SK-N-SH (cell line): ENCODE data around the gene HIPK2. TPM values are rescaled to one million over a fixed set of nuclear protein-coding genes. Genes with fewer than 3 reads are reported as not detected.
A peak's percentile ranks its signal among the peaks of the same experiment; 100 is the strongest.

Experiments
- CTCF ChIA-PET: fragments of 300-600, 350-600 bp; formaldehyde crosslinking; extraction: SDS; loops from one replicate; lab custom pipeline; 2021; lab: Yijun Ruan, JAX
- POLR2A ChIA-PET: fragments of 350-600 bp; sonication (Branson Sonifier 250); formaldehyde crosslinking; extraction: SDS; loops from one replicate; lab custom pipeline; 2020; ENCODE audit warnings: antibody characterized with exemption, inconsistent platforms; lab: Yijun Ruan, JAX
- DNase-seq: peaks from one replicate; pipeline ENCODE4 v3.0.0; 2012
- H2AFZ ChIP-seq: fragments of 200-600 bp; sonication (generic); 2 replicates; pipeline ENCODE4 v1.8.1; 2016; ENCODE audit warnings: antibody characterized with exemption, mild to moderate bottlenecking, low read depth
- H3F3A ChIP-seq: fragments of 200-600 bp; sonication (generic); replicated peaks from 2 replicates; pipeline ENCODE3; 2016; ENCODE audit warnings: antibody characterized with exemption, mild to moderate bottlenecking; ENCODE audit not compliant: insufficient read depth
- H3K27ac ChIP-seq, 2 experiments: fragments of 200-500 bp in 1 of 2; fragments of 200-600 bp in 1 of 2; sonication (Bioruptor generic) in 1 of 2; sonication (generic), shearing (Covaris generic) in 1 of 2; 2 replicates each; pipeline versions ENCODE4 v1.5.1 to v1.6.1; 2014 to 2016; ENCODE audit warnings: low read depth in 2 of 2, inconsistent platforms in 1 of 2, low read length in 1 of 2, mild to moderate bottlenecking in 1 of 2, mixed read lengths in 1 of 2
- H3K27me3 ChIP-seq: fragments of 200-600 bp; sonication (generic), shearing (Covaris generic); 2 replicates; pipeline ENCODE4 v1.6.1; 2016; ENCODE audit warnings: mixed run types; ENCODE audit not compliant: insufficient read depth
- H3K36me3 ChIP-seq, 2 experiments: fragments of 200-500 bp in 1 of 2; fragments of 200-600 bp in 1 of 2; sonication (Bioruptor generic) in 1 of 2; sonication (generic) in 1 of 2; replicated peaks in 1 of 2; 2 replicates each; pipeline versions ENCODE3 to v1.5.1; 2014 to 2016; ENCODE audit warnings: low read length in 1 of 2, mild to moderate bottlenecking in 1 of 2; ENCODE audit not compliant: insufficient read depth in 2 of 2, control insufficient read depth in 1 of 2
- H3K4me1 ChIP-seq, 2 experiments: fragments of 200-500 bp in 1 of 2; fragments of 200-600 bp in 1 of 2; sonication (Bioruptor generic) in 1 of 2; sonication (generic), shearing (Covaris generic) in 1 of 2; 2 replicates each; pipeline versions ENCODE4 v1.5.1 to v1.6.1; 2014 to 2016; ENCODE audit warnings: low read depth in 1 of 2, low read length in 1 of 2, mixed run types in 1 of 2; ENCODE audit not compliant: insufficient read depth in 2 of 2, control insufficient read depth in 1 of 2
- H3K4me2 ChIP-seq: fragments of 200-600 bp; sonication (generic), shearing (Covaris generic); 2 replicates; pipeline ENCODE4 v1.6.1; 2017; ENCODE audit warnings: mixed run types
- H3K4me3 ChIP-seq, 2 experiments: fragments of 200-500 bp in 1 of 2; fragments of 200-600 bp in 1 of 2; sonication (Bioruptor generic) in 1 of 2; sonication (generic), shearing (Covaris generic) in 1 of 2; 2 replicates each; pipeline versions ENCODE4 v1.5.1 to v1.8.1; 2014 to 2016; ENCODE audit warnings: low read depth in 2 of 2, inconsistent platforms in 1 of 2, low read length in 1 of 2, mild to moderate bottlenecking in 1 of 2, mixed read lengths in 1 of 2, moderate library complexity in 1 of 2
- H3K79me2 ChIP-seq: fragments of 200-600 bp; sonication (generic); 2 replicates; pipeline ENCODE4 v1.8.1; 2017; ENCODE audit warnings: mild to moderate bottlenecking; ENCODE audit not compliant: insufficient read depth
- H3K9ac ChIP-seq: fragments of 200-600 bp; sonication (generic); 2 replicates; pipeline ENCODE4 v1.6.1; 2017; ENCODE audit warnings: mixed run types
- H3K9me2 ChIP-seq: fragments of 200-600 bp; sonication (generic); 2 replicates; pipeline ENCODE4 v1.6.1; 2017; ENCODE audit warnings: mixed run types
- H3K9me3 ChIP-seq: fragments of 200-600 bp; sonication (generic); 2 replicates; pipeline ENCODE4 v1.6.1; 2017; ENCODE audit warnings: mixed run types, mild to moderate bottlenecking, moderate library complexity
- H4K20me1 ChIP-seq: fragments of 200-600 bp; sonication (generic); 2 replicates; pipeline ENCODE4 v1.6.1; 2017; ENCODE audit warnings: mild to moderate bottlenecking, mixed run types; ENCODE audit not compliant: insufficient read depth
- CHD2 ChIP-seq: fragments of 150-350 bp; IDR thresholded peaks from 2 replicates; pipeline ENCODE4 v1.6.1; 2018; ENCODE audit warnings: low read length; ENCODE audit not compliant: partially characterized antibody
- ELF1 ChIP-seq: IDR thresholded peaks from 2 replicates; pipeline ENCODE4 v1.4.0; 2012
- EP300 ChIP-seq, 2 experiments: IDR thresholded peaks; 2 replicates each; pipeline versions ENCODE4 v1.4.0 to v1.6.1; 2012; ENCODE audit warnings: borderline replicate concordance in 1 of 2, low read depth in 1 of 2, low read length in 1 of 2
- FOXJ3 ChIP-seq: sonication (generic); formaldehyde crosslinking; IDR thresholded peaks from 2 replicates; pipeline ENCODE4 v1.5.1; 2020; ENCODE audit warnings: mild to moderate bottlenecking, missing genetic modification reagents
- FOXM1 ChIP-seq: IDR thresholded peaks from 2 replicates; pipeline ENCODE4 v1.4.0; 2012; ENCODE audit warnings: low read depth, mild to moderate bottlenecking
- GABPA ChIP-seq: IDR thresholded peaks from 2 replicates; pipeline ENCODE4 v1.4.0; 2012; ENCODE audit warnings: low read depth, mild to moderate bottlenecking
- GATA2 ChIP-seq: sonication (generic); formaldehyde crosslinking; IDR thresholded peaks from 2 replicates; pipeline ENCODE4 v1.5.0; 2020; ENCODE audit warnings: mild to moderate bottlenecking, missing genetic modification reagents
- JUND ChIP-seq: IDR thresholded peaks from 2 replicates; pipeline ENCODE4 v1.4.0; 2012
- MEF2A ChIP-seq: IDR thresholded peaks from 2 replicates; pipeline ENCODE4 v1.4.0; 2012; ENCODE audit warnings: low read depth, borderline replicate concordance
- MXI1 ChIP-seq: IDR thresholded peaks from 2 replicates; pipeline ENCODE4 v1.6.1; 2012; ENCODE audit warnings: mild to moderate bottlenecking, low read depth, low read length, improper control_type of control experiment
- NFIC ChIP-seq: IDR thresholded peaks from 2 replicates; pipeline ENCODE4 v1.4.0; 2012; ENCODE audit warnings: borderline replicate concordance
- POLR2AphosphoS5 ChIP-seq: IDR thresholded peaks from 2 replicates; pipeline ENCODE4 v1.6.1; 2012; ENCODE audit warnings: low read depth, low read length
- RCOR1 ChIP-seq: fragments of 150-350 bp; IDR thresholded peaks from 2 replicates; pipeline ENCODE4 v1.6.1; 2017; ENCODE audit warnings: antibody characterized with exemption, low read length
- RFX5 ChIP-seq: IDR thresholded peaks from 2 replicates; pipeline ENCODE4 v1.6.1; 2012; ENCODE audit warnings: mild to moderate bottlenecking, improper control_type of control experiment, low read length
- SMC3 ChIP-seq: IDR thresholded peaks from 2 replicates; pipeline ENCODE4 v1.6.1; 2012; ENCODE audit warnings: low read depth, low read length, improper control_type of control experiment
- TAF1 ChIP-seq: IDR thresholded peaks from 2 replicates; pipeline ENCODE4 v1.6.1; 2012; ENCODE audit warnings: low read depth, mild to moderate bottlenecking, low read length, moderate library complexity, borderline replicate concordance
- TEAD4 ChIP-seq: IDR thresholded peaks from 2 replicates; pipeline ENCODE4 v1.4.0; 2012; ENCODE audit warnings: mild to moderate bottlenecking, borderline replicate concordance; ENCODE audit not compliant: insufficient read depth
- WGBS: methylation state at CpG from one replicate; pipeline ENCODE4 v1.1.6; 2017; ENCODE audit warnings: low lambda C conversion rate; 5-methylcytosine and 5-hydroxymethylcytosine counted together
- polyA plus RNA-seq, 3 experiments: library from polyadenylated mRNA; depleted of rRNA; stranded (reverse); fragments of >200 nt; gene quantifications; 2 replicates each; pipeline ENCODE4 v1.2.3, GENCODE V29; 2012
- TF ChIP-seq, protein P1 (sequence below): IDR thresholded peaks from 2 replicates; pipeline ENCODE4 v1.4.0; 2012; ENCODE audit warnings: low read depth
- TF ChIP-seq, protein P2 (sequence below): IDR thresholded peaks from 2 replicates; pipeline ENCODE4 v1.4.0; 2012; ENCODE audit warnings: low read depth, borderline replicate concordance
- TF ChIP-seq, protein P3 (sequence below): fragments of 150-350 bp; IDR thresholded peaks from 2 replicates; pipeline ENCODE4 v1.6.1; 2017; ENCODE audit warnings: antibody characterized with exemption, low read length, low read depth, borderline replicate concordance
- TF ChIP-seq, protein P4 (sequence below): IDR thresholded peaks from 2 replicates; pipeline ENCODE4; 2012
- TF ChIP-seq, protein P5 (sequence below): IDR thresholded peaks from 2 replicates; pipeline ENCODE4 v1.4.0; 2012; ENCODE audit warnings: low read depth, borderline replicate concordance

Gene HIPK2
- polyA plus RNA-seq, 1 of the 3 experiments (the other 2 are of a cell fraction) = 14.2 TPM

DNA sequence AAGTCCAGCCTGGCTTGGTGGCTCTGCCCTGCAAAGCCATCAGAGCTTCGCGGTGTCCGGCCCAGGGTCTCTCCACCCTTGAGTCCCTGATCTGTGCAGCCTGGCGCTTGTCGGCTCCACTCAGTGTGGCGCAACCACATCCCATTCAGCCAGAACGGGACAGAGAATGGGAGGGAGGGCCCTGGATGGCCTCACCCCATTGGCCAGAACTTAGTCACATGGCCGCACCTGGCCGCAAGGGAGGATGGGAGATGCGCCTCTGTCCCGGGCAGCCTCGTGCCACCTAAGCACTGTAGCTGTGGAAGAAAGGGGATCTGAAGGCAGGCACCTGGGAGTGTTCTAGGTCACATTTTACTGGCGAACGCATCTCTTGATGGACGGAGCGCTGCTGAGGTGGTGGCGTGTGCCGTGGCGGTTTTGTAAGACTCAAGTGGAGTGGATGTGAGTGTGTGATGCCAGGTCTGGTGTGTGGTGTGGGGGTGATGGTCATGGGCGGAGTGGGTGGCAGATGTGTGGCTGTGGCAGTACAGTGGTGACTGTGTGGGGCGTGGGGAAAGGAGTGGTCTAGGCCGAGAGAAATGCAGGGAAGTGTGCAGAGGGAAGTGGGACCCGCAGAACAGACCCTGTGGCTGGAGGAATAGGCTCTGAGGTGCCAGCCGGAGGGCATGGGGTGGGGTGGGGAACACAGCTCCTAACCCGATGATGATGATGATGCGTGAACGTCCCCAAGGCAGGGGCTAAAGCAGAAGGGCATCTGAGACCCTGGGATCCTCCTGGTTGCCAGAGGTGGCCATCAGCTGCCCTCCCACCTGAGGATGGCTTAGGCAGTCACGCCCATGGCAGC is 235.3 kb downstream of the HIPK2 start:
- Histone ChIP-seq H3K36me3 (no peaks in the 10 kb centered on the region), H3K27me3 (peaks cover 9% of the 10 kb centered on the region; the same call in 1 of the 2 replicates), H3K79me2 (no peaks in the 10 kb centered on the region), H3K4me3 (no peak overlapping the region), H2AFZ (no peak overlapping the region), H3K4me2 (no peak overlapping the region), H3K9me3 (no peaks in the 10 kb centered on the region), H3K9me2 (no peaks in the 10 kb centered on the region), H3K4me1 (no peaks in the 10 kb centered on the region), H4K20me1 (no peaks in the 10 kb centered on the region), H3K27ac (no peak overlapping the region), H3F3A (no peaks in the 10 kb centered on the region), H3K9ac (no peak overlapping the region)
- POLR2A ChIA-PET = no interaction called here
- peak; percentile 23 for DNase-seq
- CTCF ChIA-PET = interaction anchor here (1.0 to 1.4 kb wide), 3 partner anchors 10 to 463 kb away, joined by 3 to 4 read pairs (median 3); no protein-coding TSS in a partner anchor
- 82% methylated on average over 27 of the region's 28 CpGs for WGBS
- TF ChIP-seq, protein P1, sequence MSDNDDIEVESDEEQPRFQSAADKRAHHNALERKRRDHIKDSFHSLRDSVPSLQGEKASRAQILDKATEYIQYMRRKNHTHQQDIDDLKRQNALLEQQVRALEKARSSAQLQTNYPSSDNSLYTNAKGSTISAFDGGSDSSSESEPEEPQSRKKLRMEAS = no peak
- no peak for TF ChIP-seq TEAD4
- TF ChIP-seq FOXJ3 = no peak
- TF ChIP-seq FOXM1 = no peak
- no peak for TF ChIP-seq POLR2AphosphoS5
- TF ChIP-seq ELF1 = no peak
- TF ChIP-seq GABPA = no peak
- TF ChIP-seq, protein P2, sequence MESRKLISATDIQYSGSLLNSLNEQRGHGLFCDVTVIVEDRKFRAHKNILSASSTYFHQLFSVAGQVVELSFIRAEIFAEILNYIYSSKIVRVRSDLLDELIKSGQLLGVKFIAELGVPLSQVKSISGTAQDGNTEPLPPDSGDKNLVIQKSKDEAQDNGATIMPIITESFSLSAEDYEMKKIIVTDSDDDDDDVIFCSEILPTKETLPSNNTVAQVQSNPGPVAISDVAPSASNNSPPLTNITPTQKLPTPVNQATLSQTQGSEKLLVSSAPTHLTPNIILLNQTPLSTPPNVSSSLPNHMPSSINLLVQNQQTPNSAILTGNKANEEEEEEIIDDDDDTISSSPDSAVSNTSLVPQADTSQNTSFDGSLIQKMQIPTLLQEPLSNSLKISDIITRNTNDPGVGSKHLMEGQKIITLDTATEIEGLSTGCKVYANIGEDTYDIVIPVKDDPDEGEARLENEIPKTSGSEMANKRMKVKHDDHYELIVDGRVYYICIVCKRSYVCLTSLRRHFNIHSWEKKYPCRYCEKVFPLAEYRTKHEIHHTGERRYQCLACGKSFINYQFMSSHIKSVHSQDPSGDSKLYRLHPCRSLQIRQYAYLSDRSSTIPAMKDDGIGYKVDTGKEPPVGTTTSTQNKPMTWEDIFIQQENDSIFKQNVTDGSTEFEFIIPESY = no peak
- TF ChIP-seq, all 33 proteins: peak for 0

DNA sequence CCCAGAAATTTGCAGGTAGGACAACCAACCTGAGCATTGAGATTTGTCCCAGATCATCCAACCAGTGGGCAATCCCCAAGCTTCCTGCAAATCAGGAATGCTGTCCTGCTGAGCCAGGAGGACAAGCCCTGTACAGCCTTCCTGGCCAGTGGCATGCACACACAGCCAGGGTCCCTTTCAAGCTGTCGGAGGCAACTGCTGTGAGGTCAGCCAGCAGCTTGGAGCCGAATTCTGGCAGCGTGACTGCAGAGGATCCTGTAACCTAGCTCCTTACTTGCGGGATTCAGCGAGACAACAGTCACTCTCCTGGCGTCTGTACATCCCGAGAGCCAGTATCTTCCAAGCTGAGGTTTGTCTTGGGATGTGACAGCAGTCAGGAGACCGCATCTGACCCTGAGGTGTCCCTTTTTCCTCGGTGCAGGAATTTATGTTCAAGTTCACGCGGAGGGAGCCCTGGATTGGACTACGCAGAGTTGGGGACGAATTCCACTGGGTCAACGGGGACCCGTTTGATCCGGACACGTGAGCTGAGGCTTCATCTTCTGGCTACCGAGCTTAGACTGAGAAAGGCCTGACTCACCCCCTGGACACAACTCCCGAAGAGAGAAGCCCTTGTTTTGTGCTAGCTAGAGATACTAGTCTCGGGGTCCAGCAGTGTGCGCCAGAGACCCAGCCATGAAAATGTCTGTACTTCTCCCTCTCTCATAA is 236.0 kb downstream of the HIPK2 start:
- DNase-seq = peak; percentile 15
- H4K20me1 ChIP-seq = no peaks in the 10 kb centered on the region
- no peaks in the 10 kb centered on the region for H3K36me3 ChIP-seq
- ChIA-PET POLR2A (no interaction called here), CTCF (interaction anchor here (1.0 to 1.4 kb wide), 4 partner anchors 9 to 464 kb away, joined by 3 to 4 read pairs (median 3); no protein-coding TSS in a partner anchor)
- no peaks in the 10 kb centered on the region for H3K79me2 ChIP-seq
- H3F3A ChIP-seq = no peaks in the 10 kb centered on the region
- H2AFZ ChIP-seq = no peak overlapping the region
- H3K27ac ChIP-seq = no peak overlapping the region
- no peak overlapping the region for H3K4me3 ChIP-seq
- peaks cover 9% of the 10 kb centered on the region; the same call in 1 of the 2 replicates for H3K27me3 ChIP-seq
- no peak overlapping the region for H3K9ac ChIP-seq
- H3K4me2 ChIP-seq = no peak overlapping the region
- no peaks in the 10 kb centered on the region for H3K4me1 ChIP-seq
- 75% methylated on average over 18 of the region's 21 CpGs for WGBS
- no peaks in the 10 kb centered on the region for H3K9me2 ChIP-seq
- TF ChIP-seq GATA2 (CRISPR knock-in tag) = no peak
- no peak for TF ChIP-seq RCOR1
- no peak for TF ChIP-seq MXI1
- TF ChIP-seq SMC3 = no peak
- TF ChIP-seq, protein P3, sequence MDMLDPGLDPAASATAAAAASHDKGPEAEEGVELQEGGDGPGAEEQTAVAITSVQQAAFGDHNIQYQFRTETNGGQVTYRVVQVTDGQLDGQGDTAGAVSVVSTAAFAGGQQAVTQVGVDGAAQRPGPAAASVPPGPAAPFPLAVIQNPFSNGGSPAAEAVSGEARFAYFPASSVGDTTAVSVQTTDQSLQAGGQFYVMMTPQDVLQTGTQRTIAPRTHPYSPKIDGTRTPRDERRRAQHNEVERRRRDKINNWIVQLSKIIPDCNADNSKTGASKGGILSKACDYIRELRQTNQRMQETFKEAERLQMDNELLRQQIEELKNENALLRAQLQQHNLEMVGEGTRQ = no peak
- no peak for TF ChIP-seq GABPA
- no peak for TF ChIP-seq CHD2
- TF ChIP-seq, protein P4, sequence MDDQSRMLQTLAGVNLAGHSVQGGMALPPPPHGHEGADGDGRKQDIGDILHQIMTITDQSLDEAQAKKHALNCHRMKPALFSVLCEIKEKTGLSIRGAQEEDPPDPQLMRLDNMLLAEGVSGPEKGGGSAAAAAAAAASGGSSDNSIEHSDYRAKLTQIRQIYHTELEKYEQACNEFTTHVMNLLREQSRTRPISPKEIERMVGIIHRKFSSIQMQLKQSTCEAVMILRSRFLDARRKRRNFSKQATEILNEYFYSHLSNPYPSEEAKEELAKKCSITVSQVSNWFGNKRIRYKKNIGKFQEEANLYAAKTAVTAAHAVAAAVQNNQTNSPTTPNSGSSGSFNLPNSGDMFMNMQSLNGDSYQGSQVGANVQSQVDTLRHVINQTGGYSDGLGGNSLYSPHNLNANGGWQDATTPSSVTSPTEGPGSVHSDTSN = no peak
- TF ChIP-seq MEF2A = no peak
- TF ChIP-seq EP300 (IDR thresholded peaks at IDR 0.05; ENCODE audit: borderline replicate concordance in 1 of 2, low read depth in 1 of 2, low read length in 1 of 2) = no peak
- TF ChIP-seq NFIC = no peak
- TF ChIP-seq, protein P5, sequence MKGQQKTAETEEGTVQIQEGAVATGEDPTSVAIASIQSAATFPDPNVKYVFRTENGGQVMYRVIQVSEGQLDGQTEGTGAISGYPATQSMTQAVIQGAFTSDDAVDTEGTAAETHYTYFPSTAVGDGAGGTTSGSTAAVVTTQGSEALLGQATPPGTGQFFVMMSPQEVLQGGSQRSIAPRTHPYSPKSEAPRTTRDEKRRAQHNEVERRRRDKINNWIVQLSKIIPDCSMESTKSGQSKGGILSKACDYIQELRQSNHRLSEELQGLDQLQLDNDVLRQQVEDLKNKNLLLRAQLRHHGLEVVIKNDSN = no peak
- no peak for TF ChIP-seq RFX5
- no peak for TF ChIP-seq TAF1
- TF ChIP-seq FOXM1 = no peak
- TF ChIP-seq JUND = no peak
- H3K9me3 ChIP-seq = no peaks in the 10 kb centered on the region
